GM18502 (cell line): ENCODE data around the gene TENT5C.

Experiments
- ATAC-seq: cut with Tn5 transposase; IDR thresholded peaks from one replicate; pipeline ENCODE4 v1.9.1; 2021; ENCODE audit warnings: mild to moderate bottlenecking; ENCODE audit not compliant: unreplicated experiment, poor library complexity

TENT5C gene

GRCh38 chr1:117650840-117651568 lies 45.2 kb downstream of the TENT5C start:
- ATAC-seq: no peak

DNA sequence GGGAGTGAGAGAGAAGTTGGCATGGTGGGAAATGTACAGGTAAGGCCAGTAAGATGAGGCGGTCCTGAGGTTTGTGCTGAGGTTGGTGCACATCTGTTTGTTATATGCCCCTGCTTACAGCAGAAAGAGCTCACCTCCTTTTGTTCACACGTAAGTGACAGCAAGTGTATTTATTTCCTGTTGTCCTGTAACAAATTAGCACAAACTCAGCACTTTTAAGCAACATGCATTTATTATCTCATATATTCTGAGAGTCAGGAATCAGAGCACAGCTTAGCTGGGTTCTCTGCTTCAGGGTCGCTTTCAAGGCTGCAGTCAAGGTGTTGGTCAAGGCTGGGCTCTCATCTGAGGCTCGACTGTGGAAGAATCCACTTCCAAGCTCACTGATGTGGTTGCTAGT lies 45.8 kb downstream of the TENT5C start:
- no peak for ATAC-seq

- no peak for ATAC-seq
Observed at GRCh38 chr1:117652421-117652820, 46.6 kb downstream of the TENT5C start.

- ATAC-seq: no peak
Observed at GRCh38 chr1:117653195-117653594, 47.3 kb downstream of the TENT5C start.

GRCh38 chr1:117653732-117654492 lies 48.1 kb downstream of the TENT5C start:
- peak; percentile 23 for ATAC-seq

DNA sequence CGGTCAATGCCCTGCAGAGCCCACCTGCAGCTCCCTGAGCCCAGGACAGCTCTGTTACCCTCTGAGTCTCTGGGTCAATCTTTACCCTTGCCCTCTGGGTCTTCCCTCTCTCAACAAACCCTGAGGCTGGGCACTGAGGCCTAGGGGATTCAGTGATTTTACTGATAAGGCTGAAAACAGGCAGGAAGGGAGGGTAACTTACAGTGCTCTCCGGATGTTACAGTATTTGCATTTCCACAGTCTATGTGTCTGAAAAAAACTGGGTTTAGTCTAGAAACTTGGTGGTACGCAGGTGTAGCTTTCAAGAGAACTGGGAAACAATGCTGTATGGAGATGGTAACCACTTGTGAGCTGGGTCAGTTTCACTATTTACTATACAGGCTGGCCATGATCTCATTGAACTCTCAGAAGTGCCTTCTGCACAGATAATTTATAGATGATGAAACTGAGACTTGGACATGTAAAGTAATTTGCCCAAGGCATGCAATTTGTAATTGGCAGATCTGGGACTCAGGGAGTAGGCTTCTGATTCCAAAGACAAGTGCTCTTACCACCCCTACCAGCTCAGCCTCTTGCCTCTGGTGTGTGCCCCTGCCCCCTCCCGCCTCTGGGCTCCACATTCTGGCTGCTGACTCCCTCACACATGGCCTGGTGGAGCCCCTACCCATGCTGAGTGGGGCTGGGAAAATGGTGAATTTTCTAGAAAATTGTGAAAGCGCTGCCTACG lies 48.8 kb downstream of the TENT5C start:
- peak; percentile 78 for ATAC-seq

- ATAC-seq: no peak
Observed at GRCh38 chr1:117655220-117655577, 49.4 kb downstream of the TENT5C start.

DNA sequence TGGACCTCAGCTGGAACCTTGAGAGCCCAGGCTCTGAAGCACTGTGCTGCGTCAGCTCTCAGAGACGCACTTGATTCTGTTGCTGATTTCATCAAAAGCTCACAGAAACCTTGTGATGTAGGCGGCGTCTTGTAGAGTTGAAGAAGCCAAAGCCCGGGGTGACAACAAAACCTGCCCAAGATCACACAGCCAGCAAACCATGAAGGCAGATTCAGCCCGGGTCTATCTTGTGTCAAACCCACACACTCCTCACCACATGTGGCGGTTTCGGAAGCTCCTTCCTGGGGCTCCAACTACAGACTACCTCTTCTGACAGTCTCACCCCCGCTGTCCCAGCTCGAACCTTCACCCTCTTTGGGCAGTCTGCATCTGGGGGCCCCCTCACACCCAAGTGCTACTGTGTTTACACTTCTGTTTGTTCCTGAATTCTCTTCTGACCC lies 50.4 kb downstream of the TENT5C start:
- peak; percentile 57 for ATAC-seq

DNA sequence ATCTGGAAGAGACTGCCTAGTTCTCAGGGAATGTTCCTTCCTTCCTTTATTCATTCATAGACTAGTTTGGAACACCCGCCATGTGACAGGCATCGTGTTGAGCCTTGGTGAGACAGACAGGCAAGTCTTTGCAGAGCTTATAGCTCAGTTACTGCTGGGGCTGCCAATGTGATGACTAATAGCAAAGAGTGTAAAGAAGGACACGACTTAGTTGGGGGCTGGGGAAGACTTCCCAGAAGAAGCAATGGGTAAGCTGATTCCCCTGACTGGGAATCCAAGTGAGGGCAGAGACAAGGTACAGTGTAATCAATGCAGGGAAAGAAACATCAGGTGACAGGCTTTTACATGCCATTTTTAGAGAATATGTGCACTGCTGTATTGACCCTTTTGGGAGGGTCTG lies 51.2 kb downstream of the TENT5C start:
- ATAC-seq: no peak

GRCh38 chr1:117657949-117658660 lies 52.3 kb downstream of the TENT5C start:
- ATAC-seq: no peak

GRCh38 chr1:117658676-117659075 lies 52.8 kb downstream of the TENT5C start:
- peak; percentile 34 for ATAC-seq

GRCh38 chr1:117659550-117660270 lies 53.9 kb downstream of the TENT5C start:
- ATAC-seq: no peak

GRCh38 chr1:117660271-117660965 lies 54.6 kb downstream of the TENT5C start:
- ATAC-seq: no peak

- ATAC-seq: no peak
Observed at GRCh38 chr1:117661027-117661426, 55.2 kb downstream of the TENT5C start.

DNA sequence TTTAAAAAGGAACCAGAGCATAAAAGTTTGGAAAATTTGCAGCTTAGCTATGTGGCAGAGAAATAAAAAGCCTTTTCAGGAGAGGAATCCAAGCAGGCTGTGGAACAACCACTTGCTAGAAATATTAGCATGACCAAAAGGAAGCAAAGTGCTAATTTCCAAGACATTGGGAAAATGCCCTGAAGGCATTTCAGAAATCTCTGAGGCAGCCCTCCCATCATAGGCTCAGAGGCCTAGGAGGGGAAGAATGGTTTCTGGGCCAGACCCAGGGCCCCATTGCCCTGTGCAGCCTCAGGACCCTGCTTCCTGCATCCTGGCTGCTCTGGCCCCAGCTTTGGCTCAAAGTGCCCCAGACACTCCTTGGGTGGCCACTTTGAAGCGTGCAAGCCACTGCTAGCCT lies 56.8 kb downstream of the TENT5C start:
- ATAC-seq: no peak

DNA sequence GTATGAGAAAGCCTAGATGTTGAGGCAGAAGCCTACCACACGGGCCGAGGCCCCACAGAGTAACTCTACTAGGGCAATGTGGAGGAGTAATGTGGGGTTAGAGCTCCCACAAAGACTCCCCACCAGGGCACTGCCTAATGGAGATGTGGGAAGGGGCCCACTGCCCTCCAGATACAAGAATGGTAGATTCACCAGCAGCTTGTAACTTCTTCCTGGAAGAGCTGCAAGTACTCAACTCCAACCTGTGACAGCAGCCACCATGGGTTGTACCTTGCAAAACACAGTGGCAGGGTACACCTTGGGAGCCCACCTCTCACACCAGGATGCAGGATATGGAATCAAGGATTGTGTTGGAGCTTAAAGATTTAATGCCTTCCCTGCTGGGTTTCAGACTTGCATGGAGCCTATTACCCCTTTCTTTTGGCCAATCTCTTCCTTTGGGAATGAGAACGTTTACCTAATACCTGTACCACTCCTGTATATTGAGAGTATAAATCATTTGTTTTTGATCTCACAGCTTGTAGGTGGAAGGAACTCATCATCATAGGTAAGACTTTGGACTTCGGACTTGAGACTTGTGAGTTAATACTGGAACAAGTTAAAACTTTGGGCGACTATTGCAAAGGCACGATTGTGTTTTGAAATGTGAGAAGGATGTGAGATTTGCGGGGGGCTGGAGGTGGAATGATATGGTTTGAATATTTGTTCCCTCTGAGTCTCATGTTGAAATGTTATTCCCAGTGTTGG lies 57.5 kb downstream of the TENT5C start:
- no peak for ATAC-seq

DNA sequence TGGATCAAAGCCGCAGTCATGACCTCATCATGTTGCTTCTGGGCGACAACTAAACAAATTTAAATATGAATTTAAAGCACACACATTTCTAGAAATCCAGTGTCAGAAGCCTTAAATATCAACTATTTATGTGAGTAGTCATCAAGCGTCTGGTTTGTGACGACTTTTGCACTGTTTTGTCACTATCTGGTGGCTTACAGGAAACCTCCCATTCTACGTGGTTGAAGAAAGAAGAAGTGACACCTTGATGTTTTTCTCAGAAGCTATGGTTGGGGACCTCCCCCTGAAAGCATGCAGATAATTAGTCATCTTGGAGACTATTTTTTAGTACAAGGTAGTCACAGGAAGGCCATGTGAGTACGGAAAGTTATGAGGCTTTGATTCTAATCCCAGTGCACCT lies 58.5 kb downstream of the TENT5C start:
- peak; percentile 96 for ATAC-seq

DNA sequence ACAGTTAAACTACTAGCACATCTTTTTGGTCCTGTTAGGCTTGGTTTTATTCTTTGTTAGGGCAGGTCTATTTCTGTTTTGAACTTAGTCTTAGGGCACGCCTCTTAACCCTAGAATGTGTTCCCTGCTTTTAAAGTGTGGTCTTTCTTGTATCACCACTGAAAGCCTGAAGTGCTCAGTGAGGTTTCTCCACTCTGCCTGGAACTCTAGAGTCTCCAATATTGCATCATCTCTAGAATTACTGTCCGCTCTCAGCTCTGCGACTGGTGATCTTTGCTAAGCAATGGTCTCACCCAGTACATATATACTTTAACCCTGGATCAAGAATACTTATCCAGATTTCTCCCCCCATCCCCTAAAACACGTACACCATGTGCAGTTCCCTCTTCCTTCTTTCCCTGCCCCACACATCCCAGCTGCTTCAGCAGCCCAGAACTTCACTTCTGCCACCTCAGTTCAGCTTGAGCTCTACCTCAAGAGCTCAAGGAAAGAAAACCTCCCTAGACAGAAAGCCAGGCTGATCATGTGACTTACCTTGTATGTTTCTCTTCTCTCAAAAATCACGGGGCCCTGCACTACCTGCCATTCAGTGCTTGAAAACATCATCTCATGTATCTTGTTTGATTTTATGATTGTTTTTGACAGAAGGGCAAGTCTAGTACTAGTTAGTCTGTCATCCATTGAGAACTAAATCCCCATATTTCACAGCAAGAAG lies 59.9 kb downstream of the TENT5C start:
- peak; percentile 26 for ATAC-seq
